HepG2 (cell line): Measurements from ENCODE around the gene SMCO1. TPM values are rescaled to one million over a fixed set of nuclear protein-coding genes. Genes with fewer than 3 reads are reported as not detected.

Experiments used
- ATAC-seq: fragments of 200-7000 bp; cut with Tn5 transposase; 3 replicates; pipeline ENCODE4 v1.9.1; 2020; ENCODE audit warnings: mild to moderate bottlenecking, moderate library complexity
- BruUV-seq: library from RNA; stranded (reverse); fragments of 400-500 nt; replicated peaks from 2 replicates; lab custom pipeline; 2021; lab: Mats Ljungman, UMichigan
- CTCF ChIA-PET: fragments of 300-600 bp; formaldehyde crosslinking; extraction: SDS; loops from one replicate; lab custom pipeline; 2021; ENCODE audit warnings: low total read pairs, inconsistent platforms, low intra/inter-chr PET ratio; lab: Yijun Ruan, JAX
- POLR2A ChIA-PET: fragments of 350-600 bp; sonication (Branson Sonifier 250); formaldehyde crosslinking; loops from one replicate; lab custom pipeline; 2020; ENCODE audit warnings: antibody characterized with exemption, inconsistent platforms; lab: Yijun Ruan, JAX
- DNase-seq: peaks from one replicate; pipeline ENCODE4 v3.0.0-alpha.2; 2015; ENCODE audit warnings: low spot score
- FAIRE-seq: peaks from 3 replicates; lab custom pipeline; 2011; peaks lifted over from hg19 to GRCh38; lab: Jason Lieb, UNC
- H2AFZ ChIP-seq: one replicate; pipeline ENCODE4 v1.6.1; 2011; ENCODE audit warnings: low read length, inconsistent platforms
- H3K27ac ChIP-seq: fragments of 300-600 bp; 3 replicates; pipeline ENCODE4 v1.8.0; 2011; ENCODE audit warnings: mixed run types, mild to moderate bottlenecking, mixed read lengths, low read length, inconsistent platforms; ENCODE audit not compliant: insufficient read depth; ENCODE audit errors: extremely low read length
- H3K27me3 ChIP-seq, 2 experiments: fragments of 200-600 bp in 1 of 2; 2 replicates in 1 of 2; 3 replicates in 1 of 2; pipeline versions ENCODE4 v1.6.0 to v1.8.0; 2011; ENCODE audit warnings: low read length in 2 of 2, mild to moderate bottlenecking in 2 of 2, moderate library complexity in 2 of 2, inconsistent platforms in 1 of 2; ENCODE audit not compliant: insufficient read depth in 2 of 2, control insufficient read depth in 1 of 2
- H3K36me3 ChIP-seq, 2 experiments: fragments of 200-600 bp in 1 of 2; replicated peaks in 1 of 2; 2 replicates in 1 of 2; 3 replicates in 1 of 2; pipeline versions ENCODE4 v1.5.1 to v1.8.0; 2011; ENCODE audit warnings: low read length in 2 of 2, inconsistent platforms in 1 of 2; ENCODE audit not compliant: insufficient read depth in 2 of 2, control insufficient read depth in 1 of 2
- H3K4me1 ChIP-seq: 2 replicates; pipeline ENCODE4 v1.5.1; 2012; ENCODE audit warnings: low read length, inconsistent platforms; ENCODE audit not compliant: insufficient read depth
- H3K4me2 ChIP-seq: 2 replicates; pipeline ENCODE4 v1.6.0; 2011; ENCODE audit warnings: low read depth, low read length, inconsistent platforms
- H3K4me3 ChIP-seq, 3 experiments: fragments of 200-600 bp in 1 of 3; sonication (generic), shearing (Covaris generic) in 1 of 3; replicated peaks in 1 of 3; 2 replicates each; pipeline ENCODE4 v1.5.1; 2011 to 2016; ENCODE audit warnings: low read length in 3 of 3, inconsistent platforms in 2 of 3, low read depth in 2 of 3, mild to moderate bottlenecking in 2 of 3, control low read depth in 1 of 3, mixed read lengths in 1 of 3; ENCODE audit not compliant: insufficient read depth in 1 of 3
- H3K79me2 ChIP-seq: one replicate; pipeline ENCODE4 v1.6.1; 2011; ENCODE audit warnings: low read length, inconsistent platforms; ENCODE audit not compliant: insufficient read depth
- H3K9ac ChIP-seq: 2 replicates; pipeline ENCODE4 v1.6.0; 2011; ENCODE audit warnings: mild to moderate bottlenecking, low read depth, low read length, inconsistent platforms; ENCODE audit not compliant: insufficient read depth
- H3K9me3 ChIP-seq: 2 replicates; pipeline ENCODE4 v1.5.1; 2012; ENCODE audit warnings: mild to moderate bottlenecking, low read length
- H4K20me1 ChIP-seq: 2 replicates; pipeline ENCODE4 v1.6.0; 2011; ENCODE audit warnings: inconsistent platforms, mild to moderate bottlenecking, low read length, moderate library complexity; ENCODE audit not compliant: insufficient read depth
- AGO2 ChIP-seq: fragments of 200-400 bp; formaldehyde crosslinking; optimal IDR thresholded peaks from 2 replicates; pipeline ENCODE3; 2017; ENCODE audit warnings: mild to moderate bottlenecking, low read depth, low read length, moderate library complexity
- CENPT ChIP-seq: sonication (generic); formaldehyde crosslinking; IDR thresholded peaks from 2 replicates; pipeline ENCODE4 v1.8.0; 2022; ENCODE audit warnings: low read depth, mild to moderate bottlenecking, moderate library complexity, missing genetic modification reagents
- FOXP1 ChIP-seq, 2 experiments: fragments of 450-650 bp in 1 of 2; IDR thresholded peaks; 2 replicates each; pipeline ENCODE4 v1.6.1; 2017 to 2018; ENCODE audit warnings: antibody characterized with exemption in 1 of 2
- SMAD9 ChIP-seq: sonication (generic); formaldehyde crosslinking; IDR thresholded peaks from 2 replicates; pipeline ENCODE4 v1.5.1; 2020; ENCODE audit warnings: mild to moderate bottlenecking, missing genetic modification reagents
- TMF1 ChIP-seq: sonication (generic); formaldehyde crosslinking; IDR thresholded peaks from 2 replicates; pipeline ENCODE4 v1.8.1; 2022; ENCODE audit warnings: low read depth, missing genetic modification reagents
- ZFP36L1 ChIP-seq: sonication (generic); formaldehyde crosslinking; IDR thresholded peaks from 2 replicates; pipeline ENCODE4 v1.8.0; 2022; ENCODE audit warnings: mild to moderate bottlenecking, missing genetic modification reagents, moderate library complexity
- ZNF317 ChIP-seq: sonication (generic); formaldehyde crosslinking; IDR thresholded peaks from 2 replicates; pipeline ENCODE4 v1.5.0; 2020; ENCODE audit warnings: mild to moderate bottlenecking, missing genetic modification reagents
- ZNF546 ChIP-seq: sonication (generic); formaldehyde crosslinking; conservative IDR thresholded peaks from 2 replicates; pipeline ENCODE4 v1.8.1; 2023; ENCODE audit warnings: mild to moderate bottlenecking, missing genetic modification reagents
- WGBS: methylation state at CpG from one replicate; pipeline ENCODE4 v1.1.6; 2017; ENCODE audit warnings: low lambda C conversion rate; 5-methylcytosine and 5-hydroxymethylcytosine counted together
- in situ Hi-C: cut with HindIII; loops from 2 replicates; pipeline ENCODE4 v1.10.0; 2017; ENCODE audit warnings: low pct_unique_long_range_greater_than_20kb; ENCODE audit not compliant: extremely low pct_ligation_motif_present
- intact Hi-C: fragments of 100-400 bp; cut with micrococcal nuclease; formaldehyde crosslinking; loops from one replicate; pipeline ENCODE4 v1.10.0; 2022; ENCODE audit not compliant: unreplicated experiment
- polyA plus RNA-seq, 8 experiments: library from polyadenylated mRNA; depleted of rRNA in 3 of 8; stranded (reverse) in 7 of 8; unstranded in 1 of 8; fragments of >200 nt; fragmentation: Illumina TruSeq in 4 of 8; extraction: Trizol in 4 of 8; gene quantifications; 2 replicates each; pipeline versions ENCODE4 v1.2.1 to v1.2.3, GENCODE V29; 2011 to 2016; ENCODE audit warnings: low read depth in 4 of 8, missing spikeins in 1 of 8, mixed read lengths in 1 of 8; ENCODE audit not compliant: insufficient read depth in 1 of 8
- total RNA-seq, 5 experiments: library from RNA; depleted of rRNA; stranded (reverse); fragments of >200 nt; fragmentation: Illumina TruSeq; extraction: Trizol; gene quantifications; 2 replicates each; pipeline ENCODE4 v1.2.3, GENCODE V29; 2016; ENCODE audit warnings: low read depth in 1 of 5
- TF ChIP-seq, protein P1 (sequence below): sonication (generic); formaldehyde crosslinking; IDR thresholded peaks from 2 replicates; pipeline ENCODE4 v1.9.0; 2021; ENCODE audit warnings: missing genetic modification reagents, mild to moderate bottlenecking, borderline replicate concordance

SMCO1 gene
- total and polyA plus RNA-seq, 2 of the 13 experiments (the other 11 are each of a cell fraction or from before 2014, with no cell fraction given) = not detected

DNA sequence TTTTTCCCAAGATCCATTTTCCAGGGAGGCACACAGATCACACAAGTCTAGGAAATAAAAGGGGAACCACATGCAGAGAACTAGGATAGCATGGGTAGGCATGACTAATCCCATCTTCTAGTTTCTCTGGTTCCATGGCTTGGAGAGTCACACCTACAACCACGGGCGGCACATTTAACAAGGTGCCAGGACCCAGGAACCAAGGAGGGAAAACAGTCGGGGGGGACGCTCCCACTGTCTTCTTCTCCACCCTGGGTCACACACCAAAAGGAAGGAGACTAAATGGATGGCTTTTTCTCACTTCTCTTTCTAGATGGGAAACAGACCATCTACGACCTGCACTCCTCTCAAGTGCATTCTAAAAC lies 4.6 kb upstream of the SMCO1 start:
- POLR2A ChIA-PET = interaction anchor here (1.5 kb wide), 1 partner anchor 498 kb away, joined by 3 read pairs; no protein-coding TSS in a partner anchor
- no TSS peak for BruUV-seq
- H2AFZ ChIP-seq = no peak overlapping the region
- no peak overlapping the region for H3K4me2 ChIP-seq
- 26% methylated on average over 5 of the region's 5 CpGs for WGBS
- ATAC-seq (no peak), FAIRE-seq (no peak), DNase-seq (no peak)
- H3K9ac ChIP-seq = no peak overlapping the region
- H3K27me3 ChIP-seq = peaks cover 0 to 17% of the 10 kb centered on the region in 2 experiments; a peak in 2 of 5 replicates
- in situ Hi-C loops (loop anchor here (5.0 to 10.0 kb wide), 2 partner anchors 262 to 495 kb away; no protein-coding TSS in a partner anchor), intact Hi-C loops (loop anchor here (1.0 to 5.0 kb wide), 4 partner anchors 33 to 493 kb away; partner anchors contain the start of gene ZDHHC19)
- H3K4me1 ChIP-seq = peaks cover 19% of the 10 kb centered on the region
- no peaks in the 10 kb centered on the region for H3K36me3 ChIP-seq
- TF ChIP-seq TMF1 (no peak), FOXP1 (IDR thresholded peaks at IDR 0.05) (no peak), FOXP1 (CRISPR knock-in tag; IDR thresholded peaks at IDR 0.05) (no peak), CENPT (no peak), ZNF317 (CRISPR knock-in tag) (no peak), AGO2 (no peak), SMAD9 (CRISPR knock-in tag) (no peak), ZNF546 (CRISPR knock-in tag) (no peak), ZFP36L1 (CRISPR knock-in tag) (no peak)
- TF ChIP-seq, protein P1, sequence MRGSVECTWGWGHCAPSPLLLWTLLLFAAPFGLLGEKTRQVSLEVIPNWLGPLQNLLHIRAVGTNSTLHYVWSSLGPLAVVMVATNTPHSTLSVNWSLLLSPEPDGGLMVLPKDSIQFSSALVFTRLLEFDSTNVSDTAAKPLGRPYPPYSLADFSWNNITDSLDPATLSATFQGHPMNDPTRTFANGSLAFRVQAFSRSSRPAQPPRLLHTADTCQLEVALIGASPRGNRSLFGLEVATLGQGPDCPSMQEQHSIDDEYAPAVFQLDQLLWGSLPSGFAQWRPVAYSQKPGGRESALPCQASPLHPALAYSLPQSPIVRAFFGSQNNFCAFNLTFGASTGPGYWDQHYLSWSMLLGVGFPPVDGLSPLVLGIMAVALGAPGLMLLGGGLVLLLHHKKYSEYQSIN = no peak
- no peak overlapping the region for H3K27ac ChIP-seq
- no peaks in the 10 kb centered on the region for H3K9me3 ChIP-seq
- CTCF ChIA-PET = interaction anchor here (1.1 to 3.4 kb wide), 4 partner anchors 34 to 494 kb away, joined by 4 to 28 read pairs (median 15); no protein-coding TSS in a partner anchor
- H4K20me1 ChIP-seq = no peaks in the 10 kb centered on the region
- no peaks in the 10 kb centered on the region for H3K79me2 ChIP-seq
- H3K4me3 ChIP-seq = no peak overlapping the region
